ENCODE results near the gene ZBP1. TPM values are rescaled to one million over a fixed set of nuclear protein-coding genes. Genes with fewer than 3 reads are reported as not detected.
A peak's percentile ranks its signal among the peaks of the same experiment; 100 is the strongest.

ZBP1 gene
- total RNA-seq, 1 donor from 2014 or later, result 0.49 TPM

DNA sequence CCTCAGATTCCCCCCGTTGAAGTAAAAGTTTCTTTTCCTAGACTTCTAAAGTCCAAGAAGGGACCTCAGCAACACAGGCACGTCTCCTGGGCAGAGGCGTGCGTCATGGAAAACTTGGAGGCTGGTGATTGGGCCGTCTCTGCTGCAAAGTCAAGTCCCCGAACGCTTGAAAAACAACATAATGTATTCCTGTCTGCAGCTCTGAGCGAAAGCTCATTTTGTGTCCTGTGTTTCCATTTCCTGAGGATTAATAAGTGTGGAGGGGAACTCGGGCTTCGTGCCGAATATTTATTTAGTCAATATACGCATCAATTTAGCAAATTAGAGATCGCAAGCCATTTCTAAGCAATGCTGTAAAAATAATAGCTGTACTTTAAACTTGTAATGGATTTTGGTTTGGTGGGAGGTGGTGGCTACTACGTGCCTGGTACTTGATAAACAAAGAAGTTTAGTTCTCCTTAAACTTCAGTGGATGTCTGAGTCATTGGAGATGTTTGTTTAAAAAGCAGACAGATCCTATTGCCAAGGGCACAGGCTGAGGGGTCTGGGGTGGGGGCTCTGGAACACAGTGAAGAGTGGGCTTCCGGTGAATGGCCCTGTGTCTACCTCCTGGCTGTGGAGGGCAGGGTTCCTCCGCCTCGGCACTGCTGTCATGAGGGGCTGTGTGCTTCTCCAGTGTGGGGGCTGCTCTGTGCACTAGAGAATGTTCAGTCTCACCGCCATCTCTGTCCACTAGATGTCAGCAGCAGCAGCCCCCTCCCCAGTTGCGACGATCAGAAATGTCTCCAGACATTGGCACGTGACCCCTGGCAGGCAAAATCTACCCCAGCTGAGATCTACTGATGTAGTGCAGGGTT is 37.6 kb downstream of the ZBP1 start:
- DNase-seq (ENCODE audit: low spot score) (peak; percentile 80), ATAC-seq (peak; percentile 87)
- intact Hi-C loops (cut with DNase I), result no loop called here

DNA sequence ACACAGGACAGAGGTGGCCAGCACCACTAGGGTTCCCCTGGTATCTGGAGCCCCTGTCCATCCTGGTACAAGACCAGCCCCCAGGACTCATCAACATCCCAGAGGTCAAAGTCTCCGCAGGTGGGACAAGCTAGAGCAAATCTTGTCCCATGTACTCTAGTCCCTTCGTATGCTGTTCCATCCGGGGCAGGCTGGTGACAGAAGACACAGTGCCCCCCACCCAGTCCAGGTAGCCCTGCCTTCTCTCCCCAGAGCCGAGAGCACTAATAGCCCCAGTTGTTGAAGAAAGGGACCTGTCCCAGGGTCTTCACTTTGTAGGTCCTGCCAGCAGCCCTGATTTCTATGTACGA is 38.2 kb downstream of the ZBP1 start:
- DNase-seq (ENCODE audit: low spot score), result no peak
- peak; percentile 4 for ATAC-seq
- intact Hi-C loops (cut with DNase I), result no loop called here

DNA sequence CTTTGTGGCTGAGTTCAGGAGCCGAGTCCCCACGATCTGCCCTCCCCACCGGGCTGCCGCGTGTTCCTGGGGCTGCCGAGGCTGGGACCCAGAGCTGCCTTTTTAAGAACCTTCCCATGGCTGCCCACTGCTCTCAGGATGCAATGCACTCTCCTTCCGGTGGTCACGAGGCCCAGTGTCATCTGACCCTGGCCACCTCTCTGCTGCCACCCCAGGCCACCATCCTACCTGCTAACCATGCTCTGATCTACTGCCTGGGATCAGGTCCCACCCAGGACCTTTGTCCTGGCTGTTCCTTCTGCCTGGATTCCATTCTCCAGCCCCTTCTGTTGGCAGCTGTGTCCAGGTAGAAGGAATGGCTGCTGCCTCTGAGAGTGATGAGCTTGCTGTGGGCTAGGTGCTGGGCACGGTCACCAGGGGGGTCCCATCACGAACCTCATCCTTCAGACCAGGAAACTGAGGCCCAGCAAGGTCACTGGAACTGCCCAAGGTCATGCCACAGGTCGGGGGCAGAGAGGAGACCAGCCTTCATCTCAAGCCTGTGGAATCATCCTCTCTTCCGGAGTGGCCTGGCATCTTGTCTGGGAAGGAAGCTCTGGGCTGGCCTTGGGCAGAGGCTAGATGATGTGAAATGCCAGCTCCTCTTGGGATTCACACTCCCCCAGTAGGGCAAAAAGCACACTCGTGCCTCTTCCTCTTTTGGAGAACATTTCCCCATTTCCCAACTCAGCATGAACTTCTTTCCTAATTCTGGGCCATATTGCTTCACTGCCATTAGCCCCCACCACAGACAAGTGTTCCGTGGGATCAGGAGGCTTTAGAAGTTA is 38.8 kb downstream of the ZBP1 start:
- intact Hi-C loops (cut with DNase I), result no loop called here
- no peak for DNase-seq (ENCODE audit: low spot score)
- peak; percentile 53 for ATAC-seq

DNA sequence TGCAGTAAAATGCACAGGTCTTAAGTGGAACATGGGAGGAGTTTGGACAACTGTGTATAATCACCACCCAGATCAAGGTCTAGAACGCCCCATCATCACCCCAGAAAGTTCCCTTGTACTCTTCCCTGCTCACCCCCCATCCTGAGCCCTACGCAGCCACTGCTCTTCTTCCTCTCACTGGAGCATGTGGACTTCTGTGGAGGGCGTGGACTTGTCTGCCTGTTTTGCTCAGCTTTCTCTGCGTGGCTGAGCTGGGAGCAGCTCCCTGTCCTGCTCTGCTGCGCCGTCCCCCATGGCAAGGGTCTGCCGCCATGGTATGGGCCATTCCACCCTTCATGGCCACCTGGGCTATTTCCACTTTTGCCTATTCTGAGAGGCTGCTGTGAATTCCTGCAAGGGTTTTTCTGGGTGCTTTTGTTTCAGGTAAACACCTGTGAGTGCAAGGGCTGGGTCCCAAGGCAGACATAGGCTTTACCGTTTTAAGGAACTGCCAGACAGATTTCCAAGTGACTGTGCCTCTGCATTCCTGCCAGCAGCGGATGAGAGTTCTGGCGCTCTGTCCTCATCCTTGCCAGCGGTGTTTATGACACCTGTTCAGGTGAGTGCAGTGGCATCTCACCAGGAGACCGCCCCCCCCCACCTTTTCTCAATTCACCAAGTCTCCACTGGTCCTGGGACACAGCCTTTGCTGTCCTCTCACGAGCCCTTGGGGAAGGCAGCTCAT is 39.6 kb downstream of the ZBP1 start:
- DNase-seq (ENCODE audit: low spot score) (no peak), ATAC-seq (no peak)
- intact Hi-C loops (cut with DNase I), result no loop called here

DNA sequence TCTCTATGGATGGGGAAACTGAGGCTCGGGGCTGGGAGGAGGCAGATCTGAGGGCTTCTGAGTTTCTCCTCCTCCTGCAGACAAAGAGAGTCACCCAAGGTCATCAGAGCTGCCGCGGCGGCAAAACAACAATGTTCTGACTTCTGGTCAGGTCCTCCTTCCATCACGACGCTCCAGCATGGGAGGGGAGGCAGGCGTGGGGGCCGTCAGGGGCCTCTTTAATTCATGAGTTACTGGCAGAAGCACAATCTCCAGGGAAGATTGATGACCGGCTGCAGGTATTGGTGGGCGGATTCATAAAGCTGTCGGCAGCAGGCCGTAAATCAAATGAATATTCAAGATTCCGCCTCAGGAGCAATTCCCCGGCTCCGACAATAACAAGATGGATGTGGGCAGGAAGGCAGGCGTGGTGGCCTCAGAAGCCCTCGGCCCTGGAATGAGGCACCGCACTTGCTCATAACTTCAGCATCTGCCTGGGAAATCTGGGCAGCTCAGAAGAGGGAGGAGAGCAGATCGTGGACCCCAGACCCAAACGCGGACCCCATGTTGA is 40.3 kb downstream of the ZBP1 start:
- intact Hi-C loops (cut with DNase I), result loop anchor here (10.0 kb wide), 1 partner anchor 55 kb away; the partner anchor contains the start of gene CTCFL
- no peak for ATAC-seq
- DNase-seq (ENCODE audit: low spot score), result no peak

DNA sequence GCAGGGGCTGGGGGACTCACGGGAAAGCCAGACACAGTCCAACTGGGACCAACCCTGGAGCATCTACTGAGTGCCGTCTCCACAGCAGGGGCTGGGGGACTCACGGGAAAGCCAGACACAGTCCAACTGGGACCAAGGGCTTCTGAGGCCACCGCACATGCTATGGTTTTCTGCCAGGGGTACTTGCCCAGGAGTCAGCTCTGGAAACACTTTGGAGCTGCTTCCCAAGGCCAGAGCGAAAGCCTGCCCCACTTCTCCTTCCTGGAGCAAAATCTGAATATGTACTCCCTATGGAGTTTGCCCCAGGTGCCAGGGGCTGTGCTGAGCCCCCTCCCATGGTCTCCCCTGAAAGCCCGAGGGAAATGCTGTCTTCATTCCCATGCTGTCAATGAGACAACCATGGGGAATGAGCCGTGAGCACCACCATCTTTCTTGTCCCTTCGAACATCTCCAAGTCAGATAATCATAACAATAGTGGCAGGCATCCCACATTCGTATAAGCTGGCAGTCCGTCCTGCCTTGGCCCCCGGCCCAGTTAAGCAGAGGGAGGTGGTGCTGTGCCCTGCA is 40.8 kb downstream of the ZBP1 start:
- ATAC-seq (no peak), DNase-seq (ENCODE audit: low spot score) (no peak)
- intact Hi-C loops (cut with DNase I), result loop anchor here (10.0 kb wide), 1 partner anchor 55 kb away; the partner anchor contains the start of gene CTCFL

DNA sequence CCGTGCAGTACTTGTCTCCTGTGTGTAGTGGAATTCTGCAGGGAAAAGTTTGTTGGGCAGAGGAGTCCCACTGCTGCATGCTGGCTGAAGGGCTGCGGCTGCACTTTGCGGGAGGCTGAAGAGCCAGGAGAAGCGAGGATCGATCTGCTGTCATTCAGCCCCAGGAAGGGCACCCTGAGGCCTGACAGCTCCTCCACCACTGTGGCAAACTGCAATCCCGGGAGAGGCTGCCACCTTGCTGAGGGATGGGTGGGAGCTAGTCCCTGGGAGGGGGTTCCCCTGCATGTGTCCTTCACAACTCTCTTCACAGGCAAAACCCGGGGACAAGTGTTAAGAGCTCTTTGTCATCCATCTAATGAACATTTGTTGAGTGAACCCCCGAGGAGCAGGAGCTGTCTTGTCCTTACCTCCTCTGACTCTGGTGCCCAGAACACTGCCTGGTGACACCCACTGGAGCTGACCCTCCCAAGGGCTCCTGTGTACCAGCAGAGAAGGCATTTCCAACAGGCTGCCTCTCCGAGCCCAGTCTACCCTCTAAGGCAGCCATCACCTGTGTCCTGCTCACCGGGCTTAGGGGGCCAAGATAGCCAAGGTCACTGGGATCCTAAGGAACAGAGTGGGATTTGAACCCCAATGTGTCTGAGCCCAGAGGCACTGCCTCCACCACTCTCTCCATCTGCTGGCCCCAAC is 41.6 kb downstream of the ZBP1 start:
- no peak for ATAC-seq
- DNase-seq (ENCODE audit: low spot score), result no peak
- intact Hi-C loops (cut with DNase I), result loop anchor here (10.0 kb wide), 1 partner anchor 54 kb away; the partner anchor contains the start of gene CTCFL

DNA sequence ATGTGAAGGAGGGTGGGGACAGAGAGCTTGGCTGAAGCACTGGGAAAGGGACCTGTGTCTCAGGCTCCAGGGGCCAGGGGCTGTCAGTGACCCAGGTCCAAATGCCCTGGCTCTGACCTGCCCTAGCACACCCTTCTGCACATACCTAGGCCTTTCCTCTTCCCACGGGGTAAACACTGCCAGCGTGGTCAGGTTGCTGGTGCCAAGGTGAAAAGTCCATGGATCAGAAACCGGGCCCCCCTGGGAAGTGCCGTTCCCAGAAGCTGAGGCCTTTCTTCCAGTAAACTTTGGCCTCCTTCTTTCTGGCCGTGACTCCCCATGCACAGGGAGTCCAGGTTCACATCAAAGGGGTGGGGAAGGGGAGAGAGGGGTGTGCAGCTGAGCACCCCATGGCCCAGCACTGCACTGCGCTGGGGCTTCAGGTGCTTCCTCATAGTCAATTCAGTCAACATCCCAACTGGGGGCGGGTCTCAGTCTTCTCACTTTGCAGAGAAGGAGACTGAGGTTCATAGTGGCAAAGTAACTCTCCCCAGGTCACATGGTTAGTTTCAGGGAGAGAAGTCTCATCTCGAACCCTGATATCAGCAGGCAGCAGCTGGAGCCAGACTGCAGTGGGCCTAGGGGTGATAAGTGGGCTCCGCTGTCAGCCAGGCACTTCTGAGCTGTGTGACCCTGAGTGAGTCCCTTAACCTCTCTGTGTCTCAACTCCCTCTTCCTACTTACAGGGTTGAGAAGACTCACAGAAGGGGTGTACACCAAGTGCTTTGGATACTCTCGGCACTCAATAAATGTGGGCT is 42.3 kb downstream of the ZBP1 start:
- DNase-seq (ENCODE audit: low spot score), result no peak
- intact Hi-C loops (cut with DNase I), result loop anchor here (10.0 kb wide), 1 partner anchor 53 kb away; the partner anchor contains the start of gene CTCFL
- no peak for ATAC-seq

DNA sequence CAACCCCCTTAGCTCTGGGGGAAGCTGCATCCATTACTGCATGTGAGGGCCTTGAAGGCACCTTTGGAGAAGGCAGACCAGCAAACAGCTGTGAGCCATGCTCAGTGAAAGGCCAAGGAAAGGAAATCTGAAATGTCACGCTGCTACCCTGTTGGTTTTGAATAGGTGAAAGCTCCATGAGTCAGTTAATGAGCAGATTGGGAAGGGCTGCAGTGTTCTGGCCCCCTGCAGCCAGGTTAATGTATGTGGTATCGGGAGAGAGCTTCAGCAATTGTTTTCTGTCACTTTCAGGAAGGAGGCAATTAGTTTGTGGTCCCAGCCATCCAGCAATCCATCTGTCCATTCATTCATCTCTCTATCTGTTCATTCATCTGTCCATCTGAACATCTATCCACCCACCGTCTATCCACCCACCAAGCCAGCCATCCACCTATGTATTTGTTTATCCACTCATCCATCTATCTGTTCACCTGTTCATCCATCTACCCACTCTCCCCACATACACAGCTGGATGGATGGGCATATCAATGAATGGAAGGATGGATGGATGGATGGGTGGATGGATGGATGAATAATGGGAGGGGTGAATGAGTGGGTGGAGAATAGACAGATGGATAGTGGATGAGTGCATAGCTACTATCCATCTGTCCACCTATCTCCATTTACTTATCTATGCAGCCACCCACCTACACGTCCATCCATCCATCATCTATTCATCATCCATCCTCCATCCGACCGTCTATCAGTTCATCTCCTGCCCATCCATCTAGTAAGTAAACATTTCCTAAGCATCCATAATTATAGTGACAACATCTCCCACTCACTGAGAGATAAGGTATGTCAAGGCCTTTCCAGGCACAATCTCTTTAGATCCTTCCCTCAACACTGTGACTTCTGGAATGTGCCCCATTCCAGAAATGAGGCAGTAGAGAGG is 43.3 kb downstream of the ZBP1 start:
- intact Hi-C loops (cut with DNase I), result loop anchor here (10.0 kb wide), 1 partner anchor 52 kb away; the partner anchor contains the start of gene CTCFL
- DNase-seq (ENCODE audit: low spot score) (no peak), ATAC-seq (no peak)

DNA sequence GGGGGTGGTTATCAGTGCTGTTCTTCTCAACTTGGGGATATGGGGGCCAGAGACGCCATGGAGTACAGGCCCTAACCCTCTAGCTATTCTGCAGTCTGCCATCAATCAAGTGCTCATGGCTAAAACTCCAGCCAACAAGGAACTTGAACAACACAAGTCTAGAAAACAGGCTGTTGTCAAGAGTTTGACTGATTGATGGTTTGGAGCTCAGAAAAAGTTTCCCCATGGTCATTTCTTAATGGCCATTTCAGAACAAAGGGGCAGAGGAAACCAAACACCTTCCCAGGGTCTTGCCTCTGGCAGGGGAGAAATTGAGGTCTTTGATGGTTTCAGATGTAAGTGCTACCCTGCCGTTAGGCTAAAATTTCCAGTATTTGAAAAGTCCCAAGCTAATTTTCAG is 44.2 kb downstream of the ZBP1 start:
- ATAC-seq (no peak), DNase-seq (ENCODE audit: low spot score) (no peak)
- intact Hi-C loops (cut with DNase I), result loop anchor here (10.0 kb wide), 1 partner anchor 51 kb away; the partner anchor contains the start of gene CTCFL

DNA sequence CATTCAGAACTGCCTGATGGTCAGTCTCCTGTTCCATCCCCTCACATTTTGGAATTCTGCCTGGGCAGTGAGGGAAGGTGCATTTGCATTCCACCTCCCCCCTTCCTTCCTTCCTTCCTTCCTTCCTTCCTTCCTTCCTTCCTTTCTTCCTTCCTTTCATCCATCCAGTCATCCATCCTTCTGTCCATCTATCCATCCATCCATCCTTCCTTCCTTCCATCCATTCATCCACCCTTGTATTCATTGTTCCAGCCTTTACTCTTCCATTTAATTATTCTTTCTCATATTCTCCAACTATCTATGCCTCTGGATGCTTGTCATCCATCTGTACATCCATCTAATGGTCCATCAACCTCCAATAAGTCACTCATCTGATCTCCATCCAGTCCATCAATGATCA is 45.3 kb downstream of the ZBP1 start:
- intact Hi-C loops (cut with DNase I), result loop anchor here (10.0 kb wide), 1 partner anchor 50 kb away; the partner anchor contains the start of gene CTCFL
- no peak for DNase-seq (ENCODE audit: low spot score)
- no peak for ATAC-seq

DNA sequence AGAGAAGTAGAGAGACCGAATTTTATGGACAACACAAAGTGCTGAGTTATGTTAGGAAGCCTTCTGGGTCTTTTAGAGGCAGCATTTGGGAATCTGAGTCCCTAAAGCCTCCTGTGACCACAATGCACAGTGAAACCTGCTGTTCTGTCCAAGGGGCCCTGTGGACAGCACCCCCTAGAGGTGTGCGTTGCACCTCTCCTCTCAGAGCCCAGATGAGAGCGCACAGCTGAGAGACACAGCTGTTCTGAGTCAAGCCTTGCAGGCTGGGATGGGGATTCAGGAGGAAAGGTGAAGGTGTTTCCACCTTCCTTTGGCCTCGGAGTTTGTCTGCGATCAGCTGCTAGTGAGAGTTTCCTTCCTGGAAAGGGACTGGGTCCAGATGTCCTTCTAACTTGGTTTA is 46.3 kb downstream of the ZBP1 start:
- intact Hi-C loops (cut with DNase I), result loop anchor here (10.0 kb wide), 1 partner anchor 49 kb away; the partner anchor contains the start of gene CTCFL
- DNase-seq (ENCODE audit: low spot score) (no peak), ATAC-seq (no peak)

DNA sequence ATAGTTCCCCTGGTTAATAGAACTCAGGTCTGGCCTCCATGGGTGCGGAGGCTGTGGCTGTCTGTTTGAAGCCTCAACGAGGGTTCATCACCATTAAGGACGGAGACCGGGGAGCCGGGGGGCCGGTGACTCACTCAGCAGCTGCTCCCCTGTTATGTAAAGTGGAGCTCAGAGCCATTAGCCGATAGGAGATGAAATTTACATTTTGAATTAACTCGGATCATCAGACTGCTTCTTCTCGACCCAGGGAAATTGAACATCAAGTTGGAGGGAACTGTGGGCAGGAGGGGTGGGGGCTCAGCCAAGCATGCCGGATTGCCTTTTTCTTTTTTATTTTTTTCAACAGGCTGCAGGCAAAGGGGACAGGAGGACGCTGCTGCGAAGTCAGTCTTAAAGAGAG is 47.0 kb downstream of the ZBP1 start:
- DNase-seq (ENCODE audit: low spot score) (no peak), ATAC-seq (no peak)

DNA sequence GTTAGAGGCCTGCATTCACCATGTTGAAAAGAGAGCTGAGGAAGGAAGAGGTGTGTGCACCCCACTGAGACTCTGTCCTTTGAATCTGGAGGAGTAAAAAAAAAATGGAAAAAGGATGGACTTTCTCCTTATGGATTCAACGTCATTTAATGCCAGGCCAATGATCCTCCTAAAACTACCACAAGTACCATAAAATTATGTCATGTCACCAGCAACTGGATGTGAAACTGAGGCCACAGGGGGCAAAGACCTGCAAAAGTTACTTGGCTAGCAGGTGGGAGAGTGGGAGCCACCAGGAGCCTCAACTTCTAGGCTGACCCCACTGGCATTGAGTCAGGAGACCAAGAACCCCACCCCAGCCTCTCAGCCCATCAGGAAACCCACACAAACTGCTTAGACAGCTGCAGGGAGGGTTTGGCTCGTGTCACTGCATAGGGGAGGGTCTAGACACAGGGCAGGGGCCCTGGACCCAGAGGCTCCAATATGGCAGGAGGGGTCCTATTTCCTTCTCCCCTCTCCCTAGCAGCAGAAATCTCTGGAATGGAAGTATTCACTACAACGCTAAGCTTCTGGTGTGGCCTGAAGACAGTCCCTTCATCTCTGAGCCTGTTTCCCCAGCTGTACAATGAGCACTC is 48.3 kb downstream of the ZBP1 start:
- ATAC-seq, result no peak
- intact Hi-C loops (cut with DNase I), result loop anchor here (10.0 kb wide), 1 partner anchor 47 kb away; the partner anchor contains the start of gene CTCFL
- no peak for DNase-seq (ENCODE audit: low spot score)

More for the DNA sequence above, 47.0 kb downstream of the ZBP1 start:
- intact Hi-C loops (cut with DNase I), result loop anchor here (10.0 kb wide), 1 partner anchor 48 kb away; the partner anchor contains the start of gene CTCFL

DNA sequence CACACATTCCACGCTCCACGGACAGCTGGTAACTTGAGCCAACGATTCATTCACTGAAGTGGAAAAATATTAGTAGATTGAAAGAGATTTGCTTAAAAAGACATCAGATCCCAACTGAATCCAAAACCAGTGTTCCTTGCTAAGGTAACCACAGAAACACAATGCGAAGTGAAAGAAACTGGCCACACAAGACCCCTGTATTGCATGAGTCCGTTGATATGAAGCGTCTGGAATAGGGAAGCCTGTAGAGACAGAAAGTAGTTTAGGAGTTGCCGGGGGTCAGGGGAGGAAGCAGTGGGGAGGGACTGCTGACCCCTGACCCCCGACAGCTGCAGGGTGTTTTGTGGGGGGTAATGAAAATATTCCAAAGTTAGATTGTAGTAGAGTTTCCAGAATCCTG is 49.3 kb downstream of the ZBP1 start:
- intact Hi-C loops (cut with DNase I), result loop anchor here (10.0 kb wide), 1 partner anchor 46 kb away; the partner anchor contains the start of gene CTCFL
- no peak for DNase-seq (ENCODE audit: low spot score)
- no peak for ATAC-seq

Data from sciatic nerve (tissue), 2 donors.